ENCODE results near the gene SASH3.

The SASH3 gene

DNA sequence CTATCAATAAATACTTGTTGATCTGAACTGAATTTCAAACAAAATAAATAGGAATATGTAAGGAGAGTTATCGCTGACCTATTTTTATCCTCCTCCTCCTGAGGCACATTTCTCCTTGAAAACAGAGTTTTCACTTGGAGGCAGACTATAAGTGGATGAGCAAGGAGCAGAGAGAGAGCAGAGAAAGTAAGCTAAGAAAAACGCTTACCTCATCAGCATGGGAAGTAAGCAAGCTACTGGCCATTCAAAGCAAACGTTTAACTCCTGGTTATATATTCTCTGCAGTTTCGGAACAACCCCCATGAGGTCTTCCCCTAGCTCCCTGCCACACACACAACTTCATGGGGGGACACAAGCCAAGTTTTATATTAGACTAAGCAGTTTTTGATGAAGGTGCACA lies 50.7 kb downstream of the SASH3 start:
- TF ChIP-seq MYC (IDR thresholded peaks at IDR 0.05; ENCODE audit: low read depth, low read length) (no peak), POLR2A (IDR thresholded peaks at IDR 0.05; ENCODE audit: extremely low read depth, insufficient read length) (no peak)
- TF ChIP-seq, protein P1, sequence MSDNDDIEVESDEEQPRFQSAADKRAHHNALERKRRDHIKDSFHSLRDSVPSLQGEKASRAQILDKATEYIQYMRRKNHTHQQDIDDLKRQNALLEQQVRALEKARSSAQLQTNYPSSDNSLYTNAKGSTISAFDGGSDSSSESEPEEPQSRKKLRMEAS (IDR thresholded peaks at IDR 0.05; ENCODE audit: low read depth, low read length) = no peak
- TF ChIP-seq, protein P2, sequence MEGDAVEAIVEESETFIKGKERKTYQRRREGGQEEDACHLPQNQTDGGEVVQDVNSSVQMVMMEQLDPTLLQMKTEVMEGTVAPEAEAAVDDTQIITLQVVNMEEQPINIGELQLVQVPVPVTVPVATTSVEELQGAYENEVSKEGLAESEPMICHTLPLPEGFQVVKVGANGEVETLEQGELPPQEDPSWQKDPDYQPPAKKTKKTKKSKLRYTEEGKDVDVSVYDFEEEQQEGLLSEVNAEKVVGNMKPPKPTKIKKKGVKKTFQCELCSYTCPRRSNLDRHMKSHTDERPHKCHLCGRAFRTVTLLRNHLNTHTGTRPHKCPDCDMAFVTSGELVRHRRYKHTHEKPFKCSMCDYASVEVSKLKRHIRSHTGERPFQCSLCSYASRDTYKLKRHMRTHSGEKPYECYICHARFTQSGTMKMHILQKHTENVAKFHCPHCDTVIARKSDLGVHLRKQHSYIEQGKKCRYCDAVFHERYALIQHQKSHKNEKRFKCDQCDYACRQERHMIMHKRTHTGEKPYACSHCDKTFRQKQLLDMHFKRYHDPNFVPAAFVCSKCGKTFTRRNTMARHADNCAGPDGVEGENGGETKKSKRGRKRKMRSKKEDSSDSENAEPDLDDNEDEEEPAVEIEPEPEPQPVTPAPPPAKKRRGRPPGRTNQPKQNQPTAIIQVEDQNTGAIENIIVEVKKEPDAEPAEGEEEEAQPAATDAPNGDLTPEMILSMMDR (IDR thresholded peaks at IDR 0.05; ENCODE audit: low read depth, low read length) = no peak
- DNase-seq (ENCODE audit: low read depth) = no peak
- H3K4me3 ChIP-seq (ENCODE audit: low read depth, low read length) = no peak overlapping the region

DNA sequence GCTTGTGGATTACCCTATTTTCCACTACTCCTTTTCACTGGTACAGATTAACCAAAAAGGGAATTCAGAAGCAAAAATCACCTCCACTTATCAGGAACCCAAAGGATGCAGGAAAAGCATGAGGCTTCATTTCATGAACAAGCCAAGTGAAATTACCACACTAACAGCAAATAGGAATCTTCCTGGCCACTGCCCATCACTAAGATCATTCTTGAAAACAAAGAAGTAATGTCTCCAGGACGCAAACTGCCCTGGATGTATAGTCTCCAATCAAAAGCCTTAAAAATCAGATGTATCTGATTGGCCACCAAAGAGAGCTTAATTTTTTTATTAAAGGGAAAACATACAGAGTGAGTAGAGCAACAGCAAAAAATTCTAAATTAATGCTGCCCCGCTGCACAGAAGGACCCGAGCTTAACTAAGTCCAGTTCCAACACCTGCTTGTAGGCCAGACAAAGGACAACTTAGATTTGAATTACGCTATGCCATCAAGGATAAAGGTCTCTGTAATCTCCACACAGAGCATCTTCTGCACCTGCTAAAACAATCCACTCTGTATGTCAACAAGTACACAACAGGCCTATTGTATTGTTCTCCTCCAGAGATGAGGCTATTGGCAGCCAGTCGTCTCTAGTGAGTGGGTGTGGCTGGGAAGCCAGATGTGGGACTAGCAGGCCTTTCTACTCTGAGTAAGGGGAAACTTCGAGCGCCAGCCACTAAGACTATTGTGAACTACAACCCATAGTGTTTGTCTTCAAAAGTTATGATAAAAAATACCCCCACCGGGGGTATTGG lies 51.5 kb downstream of the SASH3 start:
- DNase-seq (ENCODE audit: low read depth) = no peak
- TF ChIP-seq, protein P2 (IDR thresholded peaks at IDR 0.05; ENCODE audit: low read depth, low read length) = no peak
- TF ChIP-seq, protein P1 (IDR thresholded peaks at IDR 0.05; ENCODE audit: low read depth, low read length) = no peak
- no peak for TF ChIP-seq POLR2A (IDR thresholded peaks at IDR 0.05; ENCODE audit: extremely low read depth, insufficient read length)
- no peak for TF ChIP-seq MYC (IDR thresholded peaks at IDR 0.05; ENCODE audit: low read depth, low read length)
- no peak overlapping the region for H3K4me3 ChIP-seq (ENCODE audit: low read depth, low read length)

DNA sequence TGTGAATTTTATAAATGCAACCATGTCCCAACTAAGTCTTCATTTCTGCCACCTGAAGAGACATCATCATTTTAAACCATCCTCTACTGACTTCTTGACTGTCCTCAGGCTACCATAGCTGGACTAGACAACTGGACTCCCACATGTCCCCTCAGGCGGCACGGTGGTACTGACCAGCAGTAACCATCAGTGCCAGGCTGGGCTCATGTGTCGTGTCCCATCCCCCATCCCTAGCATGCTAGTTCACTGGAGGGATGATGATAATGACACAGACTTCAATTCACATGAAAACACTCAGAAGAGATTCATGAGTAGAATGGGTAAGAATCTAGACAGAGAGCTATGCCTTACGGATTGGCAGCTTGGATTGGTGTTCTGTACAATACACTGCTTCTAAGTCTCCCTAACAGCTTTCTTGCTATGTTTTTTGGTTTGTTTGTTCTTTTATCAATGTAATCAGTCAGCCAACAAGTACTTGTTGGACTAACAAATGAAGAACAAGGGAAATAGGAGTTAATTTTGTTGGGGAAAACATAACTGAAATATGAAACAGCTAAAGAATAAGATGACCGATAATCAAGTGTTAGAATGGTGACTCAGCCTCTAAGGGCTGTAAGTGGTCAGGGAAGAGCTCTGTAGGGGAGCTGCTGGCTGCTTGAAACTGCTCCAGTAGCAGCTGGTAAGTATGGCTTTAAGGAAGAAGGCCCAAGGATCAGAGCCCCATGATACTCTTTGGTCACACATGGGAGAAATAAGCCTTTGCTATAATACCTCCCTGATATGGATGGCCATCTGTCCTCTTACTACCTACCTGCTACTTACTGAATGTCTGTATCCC lies 53.6 kb downstream of the SASH3 start:
- DNase-seq (ENCODE audit: low read depth) = no peak
- TF ChIP-seq, protein P1 (IDR thresholded peaks at IDR 0.05; ENCODE audit: low read depth, low read length) = no peak
- TF ChIP-seq, protein P2 (IDR thresholded peaks at IDR 0.05; ENCODE audit: low read depth, low read length) = no peak
- TF ChIP-seq POLR2A (IDR thresholded peaks at IDR 0.05; ENCODE audit: extremely low read depth, insufficient read length) (no peak), MYC (IDR thresholded peaks at IDR 0.05; ENCODE audit: low read depth, low read length) (no peak)
- no peak overlapping the region for H3K4me3 ChIP-seq (ENCODE audit: low read depth, low read length)

DNA sequence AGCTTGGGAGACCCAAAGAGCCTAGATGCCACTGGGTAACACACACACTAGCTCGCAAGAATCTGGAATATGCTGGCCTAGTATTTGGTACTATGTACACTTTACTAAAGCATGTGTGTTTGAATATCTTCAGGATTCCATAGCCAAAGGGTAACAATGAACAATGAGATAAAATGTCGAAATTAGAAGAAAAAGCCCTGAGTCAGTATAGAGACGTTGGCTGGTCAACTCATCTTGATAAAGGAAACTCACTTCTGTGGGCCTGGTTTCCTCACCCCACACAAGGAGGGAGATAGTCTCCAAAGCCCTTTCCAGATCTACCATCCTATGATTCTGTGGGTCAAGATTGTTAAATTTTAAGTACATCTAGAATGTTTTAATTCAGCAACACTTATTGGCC lies 57.1 kb downstream of the SASH3 start:
- TF ChIP-seq, protein P1 (IDR thresholded peaks at IDR 0.05; ENCODE audit: low read depth, low read length) = no peak
- no peak for TF ChIP-seq MYC (IDR thresholded peaks at IDR 0.05; ENCODE audit: low read depth, low read length)
- no peak for TF ChIP-seq POLR2A (IDR thresholded peaks at IDR 0.05; ENCODE audit: extremely low read depth, insufficient read length)
- TF ChIP-seq, protein P2 (IDR thresholded peaks at IDR 0.05; ENCODE audit: low read depth, low read length) = no peak
- DNase-seq (ENCODE audit: low read depth) = no peak
- H3K4me3 ChIP-seq (ENCODE audit: low read depth, low read length) = no peak overlapping the region

DNA sequence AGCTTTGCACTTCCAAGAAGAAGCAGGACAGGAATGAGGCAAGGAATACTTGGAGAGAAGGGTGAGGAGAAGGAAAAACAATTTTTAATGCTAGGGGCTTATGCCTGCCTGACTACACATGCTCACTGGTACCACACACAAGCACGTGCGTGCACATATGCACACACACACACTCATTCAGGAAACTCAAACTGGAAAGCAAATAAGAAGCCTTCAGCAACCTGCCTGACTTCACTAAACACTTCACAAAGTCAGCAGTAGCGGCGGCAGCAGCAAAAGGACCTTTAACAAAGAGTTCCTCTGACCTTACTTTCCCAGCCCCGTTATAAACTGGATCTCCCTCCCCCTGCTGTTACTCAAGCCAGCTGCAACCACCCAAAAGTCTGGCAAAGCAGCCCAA lies 60.6 kb downstream of the SASH3 start:
- TF ChIP-seq, protein P2 (IDR thresholded peaks at IDR 0.05; ENCODE audit: low read depth, low read length) = no peak
- TF ChIP-seq MYC (IDR thresholded peaks at IDR 0.05; ENCODE audit: low read depth, low read length) (no peak), POLR2A (IDR thresholded peaks at IDR 0.05; ENCODE audit: extremely low read depth, insufficient read length) (no peak)
- TF ChIP-seq, protein P1 (IDR thresholded peaks at IDR 0.05; ENCODE audit: low read depth, low read length) = no peak
- H3K4me3 ChIP-seq (ENCODE audit: low read depth, low read length) = no peak overlapping the region
- DNase-seq (ENCODE audit: low read depth) = peak; percentile 50
